NCI-H526 (cell line): ENCODE data around the gene CORO6.
"Not testable (repeated sequence)": the region's sequence is repeated elsewhere in the genome, so short reads cannot be mapped to it uniquely, and the experiment has no call there.

Source experiments
- DNase-seq, 2 experiments: peaks; one replicate each; lab custom pipeline; 2025; lab: John Stamatoyannopoulos, UW

CORO6 gene

DNA sequence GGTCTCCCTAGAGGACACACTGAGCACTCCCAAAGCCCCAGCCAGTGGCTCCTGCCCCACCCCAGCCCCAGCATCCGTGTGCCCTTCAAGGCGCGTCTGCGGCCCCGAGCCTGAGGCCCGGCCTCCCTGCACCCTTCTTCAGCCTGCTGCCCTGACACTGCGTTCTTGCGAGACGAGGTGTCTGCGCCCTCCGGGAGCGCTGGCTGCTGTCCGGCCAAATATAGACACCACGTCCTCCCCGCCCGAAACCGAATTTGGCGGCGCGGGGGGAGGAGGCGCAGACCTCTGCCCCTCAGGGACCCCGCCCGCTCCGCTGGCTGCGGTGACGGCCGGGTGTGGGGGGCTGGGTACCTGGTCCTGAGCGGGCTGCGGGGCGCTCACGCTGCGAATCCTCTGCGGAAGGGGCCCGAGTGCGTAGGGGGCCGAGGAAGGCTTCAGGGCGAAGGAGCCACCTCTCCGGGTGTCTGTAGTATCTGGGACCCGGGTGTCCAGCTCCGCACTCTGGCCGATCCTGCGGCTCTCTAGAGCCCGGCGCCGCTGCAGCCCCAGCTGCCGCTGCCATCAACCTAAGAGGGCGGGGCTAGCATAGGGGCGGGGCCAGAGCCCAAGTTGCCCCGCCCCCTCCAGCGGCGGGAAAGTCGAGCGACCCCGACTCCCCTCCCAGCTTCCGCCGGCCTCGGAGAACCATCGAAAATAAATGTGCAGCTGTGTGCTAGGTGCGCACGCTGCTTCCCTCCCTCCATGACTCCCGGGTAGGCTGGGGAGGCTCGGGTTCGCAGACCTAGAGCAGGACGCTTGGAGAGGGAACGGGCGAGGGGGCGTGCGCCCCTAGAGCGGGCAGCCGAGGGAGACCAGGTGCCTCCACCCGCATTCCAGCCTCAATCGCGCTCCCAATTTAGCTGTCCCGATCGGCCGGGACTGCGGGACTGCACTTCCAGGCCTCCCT lies at the start of gene CORO6:
Gene CORO6, minus strand, starts transcription at position 576 of the 946 bp plus-strand sequence. CDS start 1,491 bp downstream, outside the sequence.
- DNase-seq: peak; percentile 33 to 86

DNA sequence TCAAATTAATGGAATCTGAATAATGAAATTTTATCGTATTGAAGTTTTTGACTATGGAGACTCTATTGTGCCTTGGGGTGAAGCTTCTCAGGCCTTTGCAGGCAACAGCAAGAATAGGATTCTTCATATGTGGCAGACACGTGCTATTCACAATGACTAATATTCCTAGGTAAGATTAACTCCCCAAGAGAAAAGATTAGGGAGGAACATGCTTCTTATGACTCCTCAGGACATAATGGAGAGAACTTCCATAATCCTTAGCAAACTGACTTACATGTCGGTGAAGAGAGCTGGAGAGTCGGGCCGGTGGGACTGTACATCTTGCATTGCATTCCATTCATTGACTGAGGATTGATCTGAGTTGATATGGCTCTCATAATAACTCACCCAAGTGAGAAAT lies 48.9 kb upstream of the CORO6 start:
- DNase-seq: no peak

GRCh38 chr17:29669266-29669665 lies 46.6 kb upstream of the CORO6 start:
- no peak for DNase-seq

DNA sequence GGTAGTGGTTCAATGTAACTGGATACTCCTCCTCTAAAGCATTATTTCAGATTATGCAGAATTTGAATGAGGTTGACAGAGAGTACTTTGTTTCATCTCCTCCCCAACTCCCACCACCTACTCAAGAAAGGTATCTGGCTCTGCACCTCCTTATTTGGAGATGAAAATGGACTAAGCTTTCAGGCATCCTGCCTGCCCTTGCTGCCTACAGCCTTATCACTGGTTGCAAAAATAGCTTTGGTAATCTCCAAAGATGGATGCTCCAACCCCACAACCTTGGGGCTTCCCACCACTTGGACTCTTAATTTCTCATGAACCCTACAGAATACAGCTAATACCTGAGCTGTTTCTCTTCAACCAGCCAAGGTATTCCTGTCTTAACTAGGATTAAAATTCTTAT lies 45.3 kb upstream of the CORO6 start:
- DNase-seq: peak; percentile 74 to 78

DNA sequence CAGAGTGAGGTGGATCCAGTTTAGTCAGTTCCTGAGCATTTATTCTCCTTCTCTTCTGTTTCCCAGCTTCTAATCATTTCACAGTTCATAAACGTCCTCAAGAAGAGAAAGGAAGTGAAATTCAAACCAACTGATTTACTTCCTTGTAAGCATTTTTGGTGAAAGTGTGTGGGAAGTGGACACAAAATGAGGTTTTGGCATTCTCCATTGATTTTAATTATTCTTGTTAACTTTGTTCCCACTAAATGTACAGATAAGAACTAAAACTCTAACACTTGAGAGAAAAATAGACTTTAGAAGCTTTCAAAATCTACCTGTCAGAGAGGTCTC lies 42.7 kb upstream of the CORO6 start:
- no peak for DNase-seq

GRCh38 chr17:29664743-29665480 lies 42.2 kb upstream of the CORO6 start:
- DNase-seq: no peak

DNA sequence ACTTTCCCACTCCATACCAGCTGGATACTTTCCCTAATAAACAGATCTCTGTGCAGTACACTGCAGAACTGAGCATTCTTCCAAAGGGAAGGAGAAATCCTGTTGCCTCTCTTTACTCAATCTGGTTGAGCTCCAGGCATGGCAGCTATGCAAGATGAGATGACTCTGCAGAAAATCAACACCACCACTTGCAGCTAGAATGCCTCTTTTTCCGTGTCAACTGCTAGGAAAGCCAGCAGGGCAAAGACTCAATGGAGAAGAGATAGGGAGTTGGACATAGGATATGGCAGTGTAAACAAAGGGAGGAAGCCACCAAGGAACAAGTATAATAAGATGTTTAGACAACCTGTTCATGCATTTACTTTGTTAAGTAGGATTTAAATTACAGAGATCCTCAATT lies 40.4 kb upstream of the CORO6 start:
- peak; percentile 57 to 80 for DNase-seq

DNA sequence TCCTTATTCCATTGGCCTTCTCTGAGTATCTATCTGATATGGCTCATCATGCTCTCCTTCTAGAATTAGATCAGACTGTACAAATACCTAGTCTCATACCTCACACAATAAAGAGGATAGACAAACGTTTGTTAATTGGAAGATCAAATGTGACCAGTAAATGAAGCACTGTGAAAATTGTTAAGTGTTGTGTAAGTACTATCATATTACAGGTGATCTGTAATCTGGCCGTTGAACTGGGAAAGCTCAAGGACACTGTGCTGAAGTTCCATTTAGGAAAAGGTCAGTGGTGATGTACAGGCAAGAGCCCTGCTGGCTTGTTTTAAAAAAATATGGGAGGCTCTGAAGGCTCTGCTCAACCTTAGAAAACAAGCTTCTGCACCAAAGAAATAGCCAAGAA lies 38.5 kb upstream of the CORO6 start:
- peak; percentile 63 to 66 for DNase-seq

DNA sequence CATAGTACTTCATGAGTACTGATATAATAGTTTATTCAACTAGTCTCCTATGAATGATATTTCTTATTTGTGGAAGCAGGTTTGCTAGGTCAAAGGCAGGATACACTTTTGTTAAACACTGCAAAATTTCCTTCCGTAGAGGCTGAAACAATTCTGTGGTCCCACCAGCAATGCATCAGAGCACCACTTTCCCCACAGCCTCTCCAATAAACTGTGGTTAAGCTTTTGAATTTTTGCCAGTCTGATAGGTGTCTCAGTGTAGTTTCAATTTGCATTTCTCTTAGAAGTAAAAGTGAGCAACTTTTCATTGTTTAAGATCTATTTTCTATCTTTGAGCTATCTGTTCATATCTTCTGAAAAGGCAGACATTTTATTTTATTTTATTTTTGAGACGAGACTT lies 36.4 kb upstream of the CORO6 start:
- no peak for DNase-seq

DNA sequence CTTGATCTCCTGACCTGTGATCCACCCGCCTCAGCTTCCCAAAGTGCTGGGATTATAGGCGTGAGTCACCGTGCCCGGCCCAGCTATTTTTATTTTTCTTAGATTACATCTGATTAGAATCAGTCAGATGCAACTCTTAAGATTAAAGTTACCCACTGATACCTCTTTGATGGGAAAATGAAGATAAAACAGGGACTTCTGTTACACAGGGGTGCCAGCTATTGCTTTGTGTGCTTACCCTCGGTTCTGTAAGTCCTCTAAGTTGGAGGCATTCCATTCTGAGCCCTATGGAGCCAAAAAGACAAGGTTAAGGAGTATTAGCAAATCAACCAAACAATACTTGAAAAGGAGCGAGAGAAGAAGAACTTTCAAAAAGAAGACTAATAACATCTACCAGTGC lies 32.6 kb upstream of the CORO6 start:
- DNase-seq: no peak

GRCh38 chr17:29653995-29654714 lies 31.4 kb upstream of the CORO6 start:
- no peak for DNase-seq

DNA sequence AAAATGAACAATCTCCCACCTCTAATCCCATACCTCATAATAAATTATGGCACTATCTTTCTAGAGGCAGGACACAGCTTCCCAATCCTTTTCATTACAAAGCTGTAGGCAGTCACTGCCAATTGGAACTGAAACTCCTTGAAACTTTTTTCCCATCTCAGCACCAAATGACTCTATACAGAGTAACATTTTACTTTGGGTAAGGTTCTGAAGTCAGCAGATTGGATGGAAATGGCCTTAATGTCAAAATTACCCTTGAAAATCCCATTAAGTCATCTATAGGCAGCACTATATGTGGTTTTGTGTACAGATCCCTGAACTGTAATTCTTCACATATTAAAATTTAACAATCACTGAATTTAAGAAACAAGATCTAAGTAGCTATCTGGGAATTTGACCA lies 30.3 kb upstream of the CORO6 start:
- DNase-seq: no peak

- not testable (repeated sequence) for DNase-seq
Observed at GRCh38 chr17:29651913-29652312, 29.2 kb upstream of the CORO6 start.

GRCh38 chr17:29650396-29650795 lies 27.7 kb upstream of the CORO6 start:
- DNase-seq: no peak

DNA sequence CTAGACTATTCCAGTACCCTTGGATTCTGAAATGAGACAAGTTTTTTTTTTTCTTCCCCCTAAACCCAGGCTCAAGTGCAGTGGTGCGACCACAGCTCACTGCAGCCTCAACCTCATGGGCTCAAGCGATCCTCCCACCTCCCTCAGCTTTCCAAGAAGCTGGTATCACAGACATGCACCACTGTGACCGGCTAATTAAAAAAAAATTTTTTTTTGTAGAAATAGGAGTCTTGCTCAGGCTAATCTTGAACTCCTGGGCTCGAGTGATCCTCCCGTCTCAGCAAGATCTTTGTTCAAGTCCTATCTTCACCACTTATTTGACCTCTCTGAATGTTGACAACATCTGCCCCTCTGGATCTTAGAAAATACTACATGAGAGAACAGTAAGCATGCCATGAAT lies 26.6 kb upstream of the CORO6 start:
- no peak for DNase-seq

DNA sequence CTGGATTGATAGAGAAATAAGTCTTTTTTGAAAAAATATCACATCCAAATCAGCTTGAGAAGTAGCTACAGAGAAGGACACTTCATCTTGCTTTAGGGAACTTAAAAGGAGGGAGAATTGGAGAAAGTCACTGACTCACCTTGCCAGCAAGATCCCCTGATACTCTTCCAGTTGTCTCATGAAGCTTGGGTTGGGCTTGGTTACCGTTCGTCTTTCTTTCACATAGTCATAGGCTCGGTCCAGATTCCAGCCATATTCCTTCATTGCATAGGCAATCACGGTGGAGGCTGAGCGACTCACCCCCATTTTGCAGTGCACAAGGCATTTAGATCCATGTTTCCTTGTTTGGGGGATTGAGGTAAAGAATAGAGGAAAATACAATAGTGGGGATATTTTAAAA lies 25.3 kb upstream of the CORO6 start:
- no peak for DNase-seq

- DNase-seq: no peak
Observed at GRCh38 chr17:29645515-29646051, 22.9 kb upstream of the CORO6 start.

GRCh38 chr17:29643817-29644160 lies 21.1 kb upstream of the CORO6 start:
- no peak for DNase-seq

DNA sequence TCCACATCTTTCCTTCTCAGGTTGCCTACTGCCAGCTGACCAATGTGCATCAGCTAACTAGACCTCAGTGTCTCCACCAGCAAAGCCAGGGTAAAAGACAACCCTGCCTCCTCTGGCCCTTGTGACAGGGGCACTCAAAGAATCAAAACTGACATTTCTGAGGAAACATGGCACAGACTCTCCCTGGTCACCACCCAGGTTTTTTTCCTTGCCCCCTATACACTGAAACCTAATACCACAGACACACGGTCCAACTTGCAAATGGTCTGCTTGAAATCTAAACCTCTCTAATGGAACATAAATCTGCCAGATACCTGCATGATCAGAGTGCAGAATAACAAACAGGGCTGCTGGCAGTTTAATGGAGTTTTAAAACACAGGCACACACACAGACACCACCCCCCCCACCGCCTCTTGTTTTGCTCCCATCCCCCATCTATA lies 19.5 kb upstream of the CORO6 start:
- DNase-seq: peak; percentile 82 to 87

DNA sequence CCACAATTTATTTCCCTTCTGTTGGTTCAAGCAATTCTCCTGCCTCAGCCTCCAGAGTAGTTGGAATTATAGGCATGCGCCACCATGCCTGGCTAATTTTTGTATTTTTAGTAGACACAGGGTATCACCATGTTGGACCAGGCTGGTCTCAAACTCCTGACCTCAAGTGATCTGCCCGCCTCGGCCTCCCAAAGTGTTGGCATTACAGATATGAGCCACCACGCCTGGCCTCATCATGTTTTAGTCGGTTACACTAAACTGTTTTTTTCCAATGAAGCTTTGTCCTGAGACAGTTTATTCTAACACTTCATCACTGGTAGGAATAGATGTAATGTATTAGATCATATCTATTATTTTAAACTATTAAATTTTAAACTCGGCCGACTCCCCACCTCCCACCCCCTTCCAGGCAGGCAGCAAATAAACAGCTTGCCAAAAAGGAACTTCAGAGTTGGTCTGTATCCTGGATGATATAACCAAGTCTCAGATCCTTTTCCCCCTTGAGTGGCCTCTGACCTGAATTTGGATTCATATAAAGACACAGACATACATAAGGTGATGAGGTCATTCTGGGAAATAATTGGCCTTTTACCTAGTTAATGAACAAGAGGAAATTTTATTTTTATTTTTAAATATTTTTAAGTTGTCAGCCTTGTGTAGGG lies 18.4 kb upstream of the CORO6 start:
- no peak for DNase-seq

DNA sequence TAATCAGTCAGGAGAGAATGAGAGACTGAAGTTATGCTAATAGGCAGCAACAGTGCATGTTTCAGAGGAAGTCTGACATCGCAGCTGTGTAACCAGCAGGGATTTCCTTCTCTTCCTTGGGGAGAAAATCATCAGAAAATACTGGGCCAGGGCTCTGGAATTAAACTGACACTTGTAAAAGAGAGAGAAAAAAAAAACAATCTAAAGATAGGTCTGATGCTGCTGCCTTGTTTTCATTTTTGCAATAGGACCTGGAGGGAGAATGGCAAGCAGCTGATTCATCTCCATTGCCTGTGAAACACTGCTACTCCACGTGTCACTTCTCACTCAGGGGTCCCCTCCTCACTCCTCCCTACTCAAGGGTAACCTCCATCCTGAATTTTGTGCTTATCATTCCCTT lies 17.7 kb upstream of the CORO6 start:
- peak in 1 of 2 experiments; percentile 8 for DNase-seq

DNA sequence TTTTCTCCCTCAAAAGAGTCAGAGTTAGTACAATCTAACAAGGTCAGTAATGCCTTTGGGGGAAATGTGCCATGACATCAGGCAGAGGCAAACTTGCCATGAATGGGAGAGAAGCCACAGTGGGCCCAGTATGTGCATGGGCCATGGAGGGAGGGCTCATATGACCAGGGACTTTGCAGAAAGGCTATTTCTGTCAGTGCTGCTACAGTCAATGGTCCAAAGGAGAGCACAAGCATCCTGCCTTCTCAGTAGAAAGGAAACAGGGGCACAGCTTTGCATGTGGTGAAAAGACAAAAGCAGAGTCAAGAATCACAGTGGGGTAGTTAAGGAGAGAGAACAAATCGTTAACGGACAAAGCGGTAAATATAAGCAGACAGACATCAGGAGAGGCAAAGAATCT lies 11.2 kb upstream of the CORO6 start:
- no peak for DNase-seq
